ENCODE results near the gene CCDC57.

The CCDC57 gene

DNA sequence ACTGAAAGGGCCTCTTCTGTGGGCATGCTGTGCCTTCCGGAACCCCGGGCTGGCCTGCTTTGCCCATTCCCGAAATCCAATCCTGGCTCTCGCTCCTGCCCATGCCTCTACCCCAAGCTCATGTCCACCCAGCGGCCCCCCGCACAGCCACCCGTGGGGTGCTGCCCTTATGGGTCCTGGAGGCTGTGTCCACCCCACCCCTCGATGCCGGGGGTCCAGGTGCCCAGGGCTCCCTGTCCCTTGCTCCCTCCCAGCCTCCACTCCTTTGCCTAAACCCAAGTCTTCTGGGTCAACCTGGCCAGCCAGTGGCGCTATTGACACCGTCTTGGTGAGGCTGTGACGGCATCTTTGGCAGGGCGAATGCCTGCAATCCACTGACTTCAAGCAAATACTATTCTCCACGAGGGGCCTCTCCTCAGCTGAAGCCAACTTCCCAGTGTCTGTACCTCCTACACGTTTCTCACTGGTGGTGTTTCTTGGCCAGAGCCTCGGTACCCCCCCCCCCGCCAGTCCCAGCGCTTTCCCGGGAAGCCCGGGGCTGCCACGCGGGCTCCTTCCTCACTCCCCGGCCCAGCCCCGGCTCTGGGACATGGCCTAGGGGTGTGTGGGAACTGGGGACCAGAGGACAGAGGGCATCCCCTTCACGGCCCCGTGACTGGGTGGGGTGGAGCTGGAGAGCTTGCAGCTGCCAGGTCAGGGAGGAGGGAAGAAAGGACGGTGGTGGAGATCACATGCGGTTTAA is 134.9 kb downstream of the CCDC57 start:
- DNase-seq, result no peak

- no peak for DNase-seq
These were observed 135.7 kb downstream of the CCDC57 start for GRCh38 chr17:82076785-82077591.

GRCh38 chr17:82076018-82076784 is 136.4 kb downstream of the CCDC57 start:
- DNase-seq, result no peak

DNA sequence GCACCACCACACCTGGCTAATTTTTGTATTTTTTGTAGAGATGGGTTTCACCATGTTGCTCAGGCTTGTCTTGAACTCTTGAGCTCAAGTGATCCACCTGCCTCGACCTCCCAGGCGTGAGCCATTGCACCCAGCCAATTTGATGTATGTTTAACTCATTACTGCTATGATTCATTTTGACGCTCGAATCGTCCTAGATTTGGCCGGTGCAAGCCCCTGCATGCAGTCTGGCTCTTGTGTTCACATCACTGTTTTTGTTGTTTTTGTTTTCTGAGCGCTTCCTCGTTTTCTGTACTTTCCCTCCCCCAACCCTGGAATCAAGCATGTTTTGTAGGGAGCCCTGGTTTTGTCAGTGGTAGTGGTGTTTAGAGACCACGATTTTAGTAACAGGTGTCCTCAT is 139.2 kb downstream of the CCDC57 start:
- DNase-seq, result no peak

- DNase-seq, result no peak
These were observed 139.8 kb downstream of the CCDC57 start for GRCh38 chr17:82072827-82073226.

DNA sequence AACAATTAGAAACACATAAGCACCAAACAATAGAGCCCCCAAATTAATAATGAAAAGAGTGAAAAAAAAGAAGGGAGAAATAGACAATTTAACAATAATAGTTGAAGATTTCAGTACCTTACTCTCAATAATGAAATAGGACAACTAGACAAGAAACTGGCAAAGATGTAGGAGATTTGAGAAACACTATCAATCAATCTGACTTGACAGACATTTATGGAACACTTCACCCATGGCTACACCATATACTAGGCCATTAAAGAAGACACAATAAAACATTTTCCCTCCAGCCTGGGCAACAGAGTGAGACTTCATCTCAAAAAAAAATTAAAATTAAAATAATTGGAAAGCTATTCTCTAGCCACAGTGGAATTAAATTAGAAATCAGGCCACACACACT is 142.0 kb downstream of the CCDC57 start:
- DNase-seq, result no peak

DNA sequence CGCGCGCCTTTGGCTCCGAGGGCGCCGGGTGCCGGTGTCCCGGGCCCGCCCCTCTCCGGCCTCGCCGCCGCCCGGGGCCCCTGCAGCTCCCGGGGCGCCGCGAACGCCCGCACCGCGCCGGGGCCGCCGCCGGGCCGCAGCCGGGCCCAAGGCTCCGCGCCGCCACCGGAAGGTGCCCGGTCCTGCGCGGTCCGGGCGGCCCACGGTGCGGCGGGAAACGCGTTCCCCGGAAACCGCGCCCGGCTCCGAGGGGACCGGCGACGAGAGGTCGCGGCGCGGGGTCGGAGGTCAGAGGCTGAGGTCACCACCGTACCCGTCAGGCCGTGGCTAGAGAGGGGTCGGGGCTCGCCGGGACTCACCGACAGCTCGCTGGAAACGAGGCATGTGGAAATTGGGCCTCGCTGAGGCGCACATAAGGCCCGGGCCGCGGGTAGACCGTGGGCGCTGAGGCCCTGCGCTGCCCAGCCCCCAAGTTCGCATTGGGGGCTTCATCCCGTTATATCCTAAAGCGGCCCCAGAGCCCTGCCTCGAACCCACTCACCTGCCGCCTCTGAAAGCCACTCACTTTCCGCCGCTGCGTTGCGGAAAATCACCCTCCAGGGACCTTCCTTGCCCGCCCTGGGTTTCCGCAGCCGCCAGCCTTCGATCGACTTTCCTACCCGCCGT is 146.9 kb downstream of the CCDC57 start, which contains the start of gene DUS1L:
DUS1L (minus strand) TSS at position 167 of the 666 bp plus-strand sequence. CDS start 745 bp downstream, outside the sequence.
- peak; percentile 41 for DNase-seq

- no peak for DNase-seq
These were observed 147.4 kb downstream of the CCDC57 start for GRCh38 chr17:82065193-82065637.

DNA sequence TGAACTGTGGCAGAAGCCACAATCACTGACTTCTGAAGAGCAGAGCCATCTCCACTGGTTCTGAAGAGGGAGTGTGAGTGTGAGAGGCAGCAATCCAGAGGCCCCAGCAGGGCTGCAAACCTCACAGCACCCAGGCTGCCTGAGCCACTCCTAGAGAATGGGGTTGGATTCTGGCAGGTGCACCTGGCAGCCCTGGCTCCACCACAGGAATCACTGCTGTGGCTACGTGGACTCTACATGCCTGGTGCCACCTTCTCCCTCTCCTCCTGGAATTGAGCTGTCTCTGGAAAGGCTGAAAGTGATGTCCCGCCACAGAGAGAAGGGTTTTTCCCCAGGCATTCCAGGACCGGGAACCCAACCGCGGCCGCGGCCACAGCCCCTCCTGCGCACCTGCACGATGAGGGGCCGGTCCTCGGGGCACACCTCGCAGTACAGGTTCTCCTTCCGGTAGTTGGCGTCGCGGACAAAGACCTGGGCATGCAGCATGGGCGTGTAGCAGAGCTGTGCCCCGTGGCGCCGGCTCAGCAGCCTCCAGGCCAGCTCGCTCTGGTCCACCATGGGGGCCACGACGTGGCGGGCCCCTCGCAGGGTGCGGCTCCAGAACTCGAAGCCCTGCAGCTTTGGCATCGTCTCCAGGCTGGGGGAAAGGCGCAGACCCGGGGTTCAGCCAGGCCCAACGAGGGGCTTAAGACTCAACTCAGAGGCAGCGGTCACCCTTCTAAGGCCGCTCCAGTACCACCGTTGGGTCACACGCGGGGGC is 148.0 kb downstream of the CCDC57 start:
- DNase-seq, result no peak

- no peak for DNase-seq
These were observed 148.9 kb downstream of the CCDC57 start for GRCh38 chr17:82063424-82064415.

DNA sequence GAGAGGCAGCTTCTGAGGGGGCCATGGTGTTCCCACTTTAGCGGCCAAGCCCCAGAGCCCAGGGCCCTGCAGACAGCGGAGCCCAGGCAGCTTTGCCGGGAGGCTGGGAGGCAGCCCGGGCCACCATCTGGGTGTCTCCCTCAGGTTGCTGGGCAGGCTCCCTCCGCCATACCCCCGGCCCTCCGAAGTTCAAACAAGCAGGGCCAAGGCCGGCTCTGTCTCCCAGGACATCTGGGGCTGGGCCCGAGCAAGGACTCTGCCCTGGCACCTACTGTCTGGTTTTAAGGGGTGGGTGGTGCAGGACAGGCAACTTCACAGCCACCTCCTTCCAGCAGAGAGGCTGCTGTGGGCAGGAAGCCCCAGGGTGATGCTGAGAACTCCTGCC is 149.7 kb downstream of the CCDC57 start:
- DNase-seq, result no peak

GRCh38 chr17:82062076-82062983 is 150.3 kb downstream of the CCDC57 start:
- no peak for DNase-seq

DNA sequence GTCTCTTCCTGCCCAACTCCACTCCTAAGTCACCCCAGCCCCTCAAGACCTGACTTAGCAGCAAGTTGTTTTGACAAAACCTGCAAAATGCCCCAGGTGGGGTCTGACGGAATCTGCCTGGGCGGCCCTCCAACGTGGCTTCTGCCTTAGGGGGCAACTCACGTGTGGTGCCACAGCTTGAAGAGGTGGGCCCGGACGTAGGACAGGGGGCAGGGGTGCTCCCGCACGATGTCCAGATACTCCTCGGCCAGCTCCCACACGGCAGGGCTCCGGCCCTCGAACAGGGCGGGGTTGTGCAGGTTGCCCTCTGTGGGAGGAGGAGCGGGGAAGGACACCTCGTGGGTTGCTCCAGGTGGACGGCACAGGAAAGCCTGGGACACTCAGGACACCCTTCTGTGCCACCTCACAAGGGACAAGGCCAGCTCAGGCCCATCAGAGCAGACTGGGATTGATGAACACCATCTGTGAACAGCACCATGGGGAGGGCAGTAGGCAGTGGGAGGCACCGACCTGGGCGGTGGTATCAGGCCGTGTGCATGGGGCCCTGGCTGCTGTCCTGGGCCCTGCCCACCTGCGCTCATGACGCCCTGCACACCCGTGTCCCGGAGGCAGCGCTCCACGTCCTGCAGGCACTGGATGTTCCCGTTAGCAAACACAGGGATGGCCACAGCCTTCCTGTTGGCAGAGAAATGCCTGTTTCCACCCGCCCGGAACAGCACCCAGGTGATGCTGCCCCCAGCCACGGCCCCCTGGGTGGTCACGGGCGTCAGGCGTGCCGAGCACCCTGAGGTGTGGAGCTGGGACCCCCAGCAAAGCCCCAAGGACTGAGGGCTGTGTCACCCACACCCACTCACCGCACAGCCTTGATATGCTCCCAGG is 151.4 kb downstream of the CCDC57 start:
- no peak for DNase-seq

DNA sequence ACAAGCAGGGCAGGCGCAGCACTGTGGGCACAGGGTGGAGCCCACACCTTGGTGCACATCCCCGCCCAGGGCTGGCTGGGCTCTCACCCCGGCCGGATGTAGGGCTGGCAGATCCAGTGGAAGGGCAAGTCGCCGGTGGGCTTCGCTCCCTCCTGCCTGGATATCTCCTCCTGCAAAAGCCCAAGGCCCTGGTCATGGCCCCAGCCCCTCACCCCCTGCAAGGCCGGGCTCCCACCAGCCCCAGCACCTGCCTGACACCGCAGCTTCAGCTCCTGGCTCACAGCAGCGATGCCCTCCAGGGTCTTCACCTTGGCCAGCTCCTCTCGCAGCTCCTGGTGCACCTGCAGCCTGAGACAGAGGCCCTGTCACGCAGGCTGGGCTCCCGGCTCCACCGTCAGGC is 152.0 kb downstream of the CCDC57 start:
- no peak for DNase-seq

- DNase-seq, result no peak
These were observed 152.7 kb downstream of the CCDC57 start for GRCh38 chr17:82060001-82060380.

DNA sequence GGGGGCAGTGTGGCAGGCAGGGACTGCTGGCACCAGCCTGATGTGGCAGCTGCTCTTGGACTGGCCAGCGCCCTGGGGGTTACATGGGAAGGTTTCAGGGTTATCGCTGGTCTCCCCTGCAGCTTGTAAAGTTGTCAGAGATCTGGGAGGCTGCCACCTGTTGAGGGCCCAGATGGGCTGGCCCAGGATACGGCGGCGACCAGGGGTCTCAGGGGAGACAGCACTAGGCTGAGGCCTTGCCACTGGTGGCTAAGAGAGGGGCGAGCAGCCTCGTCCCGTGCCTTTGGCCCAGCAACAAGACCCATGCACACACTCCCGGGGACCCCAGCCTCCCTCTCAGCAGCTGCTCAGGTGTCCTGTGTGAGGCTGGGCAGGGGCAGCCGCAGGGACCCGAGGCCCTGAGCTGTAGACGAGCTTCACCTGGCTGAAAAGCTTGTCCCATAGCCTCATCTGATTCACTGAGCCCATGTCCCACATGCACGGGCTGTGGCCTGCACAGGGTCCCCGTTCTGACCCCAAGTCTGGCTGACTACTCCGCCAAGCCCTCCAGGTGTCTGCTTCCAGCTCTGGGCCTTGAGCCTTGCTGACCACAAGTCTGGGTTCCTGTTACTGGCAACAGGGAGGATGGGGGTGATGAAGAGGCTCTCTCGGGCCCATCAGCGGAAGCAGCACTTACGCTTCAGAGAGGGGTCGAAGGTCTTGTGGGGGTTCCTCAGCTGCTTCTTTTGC is 153.2 kb downstream of the CCDC57 start:
- no peak for DNase-seq

DNA sequence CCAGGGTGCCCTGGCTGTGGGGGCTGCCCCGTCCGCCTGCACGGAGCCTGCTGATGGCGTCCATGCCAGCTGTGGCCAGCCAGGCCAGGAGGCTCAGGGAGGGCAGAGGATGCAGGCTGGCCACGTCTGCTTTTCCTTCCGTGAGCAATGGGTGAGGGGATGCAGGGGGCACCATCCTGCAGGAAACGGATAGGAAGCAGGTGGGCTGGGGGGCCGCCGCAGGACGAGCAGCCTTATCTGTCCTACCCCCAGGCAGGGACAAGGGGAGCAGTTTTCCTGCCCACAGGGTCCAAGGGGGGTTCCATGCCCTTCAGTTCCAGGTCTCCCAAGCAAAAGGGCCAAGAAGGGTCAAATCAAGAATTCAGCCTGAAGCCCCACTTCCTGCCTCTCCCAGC is 153.8 kb downstream of the CCDC57 start:
- DNase-seq, result no peak

Data from KG1 (cell line).